HG03354 (cell line): ENCODE results near the gene IGF2BP2.
"Not testable (repeated sequence)": the region's sequence is repeated elsewhere in the genome, so short reads cannot be mapped to it uniquely, and the experiment has no call there.

Experiments used
- ATAC-seq: cut with Tn5 transposase; IDR thresholded peaks from one replicate; pipeline ENCODE4 v1.9.1; 2021; ENCODE audit warnings: mild to moderate bottlenecking; ENCODE audit not compliant: unreplicated experiment, poor library complexity, severe bottlenecking

Gene IGF2BP2

GRCh38 chr3:185778094-185778493 is 46.7 kb downstream of the IGF2BP2 start:
- no peak for ATAC-seq

GRCh38 chr3:185770109-185770508 is 54.7 kb downstream of the IGF2BP2 start:
- ATAC-seq = no peak

- not testable (repeated sequence) for ATAC-seq
Measured at GRCh38 chr3:185768578-185768982, 56.3 kb downstream of the IGF2BP2 start.

GRCh38 chr3:185767002-185767688 is 57.7 kb downstream of the IGF2BP2 start:
- no peak for ATAC-seq

GRCh38 chr3:185766329-185767001 is 58.4 kb downstream of the IGF2BP2 start:
- ATAC-seq = no peak

GRCh38 chr3:185764980-185765370 is 59.9 kb downstream of the IGF2BP2 start:
- no peak for ATAC-seq

GRCh38 chr3:185764163-185764979 is 60.5 kb downstream of the IGF2BP2 start:
- ATAC-seq = no peak

GRCh38 chr3:185763347-185764005 is 61.4 kb downstream of the IGF2BP2 start:
- no peak for ATAC-seq

GRCh38 chr3:185760550-185760949 is 64.3 kb downstream of the IGF2BP2 start:
- no peak for ATAC-seq

GRCh38 chr3:185760088-185760487 is 64.8 kb downstream of the IGF2BP2 start:
- ATAC-seq = no peak

GRCh38 chr3:185759512-185759911 is 65.3 kb downstream of the IGF2BP2 start:
- no peak for ATAC-seq

GRCh38 chr3:185758912-185759311 is 65.9 kb downstream of the IGF2BP2 start:
- ATAC-seq = no peak

- no peak for ATAC-seq
Measured at GRCh38 chr3:185757176-185757575, 67.7 kb downstream of the IGF2BP2 start.

- no peak for ATAC-seq
Measured at GRCh38 chr3:185756477-185756876, 68.4 kb downstream of the IGF2BP2 start.

GRCh38 chr3:185754920-185755319 is 69.9 kb downstream of the IGF2BP2 start:
- no peak for ATAC-seq

- no peak for ATAC-seq
Measured at GRCh38 chr3:185753354-185753753, 71.5 kb downstream of the IGF2BP2 start.

GRCh38 chr3:185750702-185751101 is 74.1 kb downstream of the IGF2BP2 start:
- no peak for ATAC-seq

- no peak for ATAC-seq
Measured at GRCh38 chr3:185750015-185750414, 74.8 kb downstream of the IGF2BP2 start.

GRCh38 chr3:185746470-185746869 is 78.4 kb downstream of the IGF2BP2 start:
- no peak for ATAC-seq
